ENCODE measurements around the gene CCDC12.

The CCDC12 gene

DNA sequence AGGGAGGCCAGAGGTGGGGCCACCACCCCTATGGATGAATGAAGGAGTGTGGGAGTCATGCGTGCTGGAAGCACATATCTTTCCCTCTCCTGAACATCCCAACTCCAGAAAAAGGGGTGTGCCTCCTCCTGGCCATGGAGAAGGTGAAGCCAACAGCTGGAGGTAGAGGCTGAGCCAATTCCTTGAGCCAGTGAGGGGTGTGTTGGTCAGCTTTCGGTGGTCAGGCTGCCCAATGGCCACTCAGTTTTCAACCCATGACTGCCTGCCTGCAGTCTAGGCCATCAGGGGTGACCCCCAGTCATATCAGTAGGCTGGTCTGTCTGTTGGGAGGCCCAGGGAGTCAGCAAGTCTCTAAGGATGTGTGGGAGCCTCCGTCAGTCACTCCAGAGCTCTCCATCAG lies 85.4 kb downstream of the CCDC12 start:
- DNase-seq: no peak

GRCh38 chr3:46890132-46890531 lies 86.4 kb downstream of the CCDC12 start:
- ATAC-seq: no peak

More for the DNA sequence above, 85.4 kb downstream of the CCDC12 start:
- no peak for ATAC-seq

DNA sequence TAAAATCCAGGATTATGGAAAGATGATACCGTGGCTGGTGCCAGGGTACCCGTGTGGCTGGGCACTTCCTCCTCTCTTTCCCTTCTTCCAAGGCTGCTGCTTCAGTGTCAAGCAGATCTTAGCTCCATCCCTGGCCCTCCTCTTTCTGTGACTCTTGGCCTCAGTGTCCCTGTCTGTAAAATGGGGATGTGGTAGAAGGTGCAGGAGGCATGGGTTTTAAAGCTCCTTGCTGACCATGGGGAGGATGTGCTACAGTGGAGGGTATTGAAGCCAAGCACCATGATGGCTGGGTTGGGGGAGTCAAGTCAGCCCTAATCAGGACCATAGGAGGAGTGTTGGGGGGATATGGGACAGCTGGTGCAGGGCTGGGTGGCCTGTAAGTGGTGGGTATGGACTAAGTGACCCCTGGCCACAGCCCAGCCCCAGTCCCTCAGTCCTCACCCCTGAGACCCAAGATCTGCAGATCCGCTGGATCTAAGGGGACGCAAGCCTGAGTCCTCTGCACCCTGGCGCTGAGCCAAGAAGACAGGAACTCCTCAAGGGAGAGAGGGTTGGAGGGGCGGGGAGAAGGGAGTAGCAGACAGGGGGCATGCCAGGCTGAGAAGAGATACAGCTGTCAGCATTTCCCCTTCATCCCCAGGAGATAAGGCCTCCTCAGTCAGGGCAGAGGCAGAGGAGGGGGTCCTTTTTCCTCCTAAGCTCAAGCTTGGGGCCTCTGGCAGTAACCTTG lies 87.0 kb downstream of the CCDC12 start:
- ATAC-seq: no peak
- no peak for DNase-seq

More at GRCh38 chr3:46890132-46890531, 86.4 kb downstream of the CCDC12 start:
- DNase-seq: no peak

GRCh38 chr3:46888705-46889104 lies 87.8 kb downstream of the CCDC12 start:
- DNase-seq (no peak), ATAC-seq (no peak)

DNA sequence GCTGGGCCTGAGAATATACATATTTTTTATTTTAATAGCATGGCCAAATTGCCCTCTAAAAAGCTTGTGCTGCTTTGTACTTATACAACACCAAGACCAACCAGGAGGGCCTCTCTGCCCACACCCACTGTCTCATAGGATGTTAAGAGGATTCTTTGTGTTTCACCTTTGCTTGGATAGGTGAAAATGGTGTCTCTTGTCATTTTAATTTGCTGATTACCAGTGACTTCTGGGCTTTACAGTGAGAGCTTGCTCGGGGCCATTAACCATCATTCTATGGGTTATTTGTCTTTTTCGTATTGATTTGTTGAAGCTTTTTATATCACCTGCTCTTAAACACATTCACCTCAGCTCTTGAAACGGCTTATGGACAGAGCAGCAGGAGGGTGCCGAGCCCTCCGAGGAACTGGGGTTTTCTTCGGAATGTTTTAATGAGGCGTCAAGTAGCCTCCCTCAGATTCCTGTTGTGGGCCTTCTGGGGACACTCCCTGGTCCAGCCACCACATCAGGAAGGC lies 88.5 kb downstream of the CCDC12 start:
- no peak for ATAC-seq
- no peak for DNase-seq

DNA sequence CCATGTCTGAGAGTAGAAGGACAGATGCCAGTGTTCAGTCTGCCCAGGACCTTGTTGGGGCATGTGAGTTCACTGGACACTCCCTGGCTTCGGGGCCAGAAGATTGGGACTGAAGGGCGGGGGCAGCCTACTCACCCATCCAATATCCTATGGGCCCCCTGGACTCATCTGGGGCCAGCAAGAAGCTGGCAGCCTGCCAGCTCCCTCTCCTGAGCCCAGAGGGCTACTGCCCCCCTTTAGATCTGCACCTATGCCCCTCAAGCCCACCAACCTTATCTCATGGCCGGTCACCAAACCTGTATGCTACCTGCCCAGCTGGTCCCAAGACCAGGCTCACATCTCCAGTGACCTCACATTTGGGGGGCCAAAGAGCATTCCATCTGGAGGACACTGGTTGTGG lies 90.9 kb downstream of the CCDC12 start:
- DNase-seq: no peak
- no peak for ATAC-seq

DNA sequence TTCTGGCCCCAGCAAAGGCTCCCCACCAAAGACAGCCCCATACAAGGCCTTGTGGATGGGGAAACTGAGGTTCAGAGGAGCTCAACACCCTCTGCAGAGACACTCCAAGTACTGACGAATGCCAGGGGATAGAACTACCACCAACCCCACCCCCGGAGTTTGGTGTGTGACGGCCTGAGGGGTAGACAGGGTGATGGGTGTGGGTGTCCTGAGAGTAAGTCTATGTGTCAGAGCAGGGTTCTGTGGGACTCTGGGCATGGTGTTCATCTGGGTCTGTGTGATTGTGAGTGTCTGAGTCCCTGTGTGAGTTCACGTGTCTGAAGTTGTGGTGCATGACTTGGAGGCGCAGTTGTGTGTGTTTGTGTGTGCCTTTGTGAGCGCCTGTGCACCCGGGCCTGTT lies 91.6 kb downstream of the CCDC12 start:
- DNase-seq: no peak
- no peak for ATAC-seq

- DNase-seq (no peak), ATAC-seq (no peak)
Measured at GRCh38 chr3:46884427-46884826, 92.1 kb downstream of the CCDC12 start.

DNA sequence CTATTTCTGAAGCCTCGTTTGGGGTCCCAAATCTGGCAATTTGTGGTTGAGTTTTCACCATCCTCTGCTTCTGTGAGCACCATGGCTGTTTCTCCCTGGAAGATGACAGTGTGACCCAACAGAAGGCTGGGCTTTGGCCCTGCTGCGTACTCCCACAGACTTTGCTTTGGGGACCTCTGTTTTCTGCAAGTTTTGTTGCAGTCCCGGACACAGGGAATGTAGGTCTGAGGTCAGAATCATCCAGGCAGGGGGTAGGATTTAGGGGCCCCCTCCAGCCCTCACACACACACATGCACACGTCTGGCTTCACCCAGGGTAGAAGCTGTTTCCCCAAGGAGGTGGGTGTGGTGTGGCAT lies 92.7 kb downstream of the CCDC12 start:
- ATAC-seq (no peak), DNase-seq (no peak)

DNA sequence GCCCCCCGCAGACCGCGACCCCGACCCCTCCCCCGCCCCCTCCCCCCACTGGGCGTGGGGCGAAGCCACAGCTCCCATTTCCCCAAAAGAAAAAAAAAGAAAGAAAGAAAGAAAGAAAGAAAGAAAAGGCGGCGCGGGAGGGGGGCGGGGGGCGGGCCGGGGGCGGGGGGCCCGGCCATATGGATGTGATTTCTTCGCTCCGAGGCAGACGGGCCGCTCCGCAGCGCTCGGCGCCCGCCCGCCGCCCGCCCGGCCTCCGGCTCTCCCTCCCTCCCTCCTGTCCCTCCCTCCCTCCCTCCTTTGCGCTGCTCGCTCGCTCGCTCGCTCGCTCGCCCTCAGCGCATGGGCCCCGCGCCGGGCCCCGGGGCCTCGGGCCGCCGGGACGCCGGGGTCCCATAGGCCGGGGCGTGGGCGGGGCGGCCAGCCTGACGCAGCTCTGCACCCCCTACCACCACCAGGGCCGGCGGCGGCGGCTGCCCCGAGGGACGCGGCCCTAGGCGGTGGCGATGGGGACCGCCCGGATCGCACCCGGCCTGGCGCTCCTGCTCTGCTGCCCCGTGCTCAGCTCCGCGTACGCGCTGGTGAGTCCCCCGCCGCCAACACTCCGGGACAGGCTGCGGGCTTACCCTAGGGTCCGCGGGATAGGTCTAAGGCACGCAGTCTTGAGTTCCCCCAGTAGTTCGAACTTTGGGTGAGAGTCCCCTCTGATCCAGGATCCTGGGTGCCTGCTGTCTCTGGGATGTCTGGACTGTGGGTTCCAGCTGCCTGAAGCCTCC lies 93.3 kb downstream of the CCDC12 start:
- DNase-seq (no peak), ATAC-seq (peak; percentile 22)

- ATAC-seq: peak; percentile 11
- no peak for DNase-seq
Measured at GRCh38 chr3:46882377-46883053, 94.0 kb downstream of the CCDC12 start.

- DNase-seq (no peak), ATAC-seq (no peak)
Measured at GRCh38 chr3:46881596-46882376, 94.8 kb downstream of the CCDC12 start.

GRCh38 chr3:46880884-46881595 lies 95.5 kb downstream of the CCDC12 start:
- ATAC-seq: no peak

GRCh38 chr3:46878781-46879436 lies 97.6 kb downstream of the CCDC12 start:
- ATAC-seq: no peak
- no peak for DNase-seq

More at GRCh38 chr3:46880884-46881595, 95.5 kb downstream of the CCDC12 start:
- DNase-seq: no peak

GRCh38 chr3:46877406-46878125 lies 99.0 kb downstream of the CCDC12 start, which contains the start of gene PTH1R:
PTH1R (plus strand) TSS chr3:46877721; CDS start chr3:46883560, 5,839 bp downstream.
- DNase-seq: no peak
- ATAC-seq: no peak

- no peak for DNase-seq
- ATAC-seq: no peak
Measured at GRCh38 chr3:46876313-46877300, 99.9 kb downstream of the CCDC12 start.

- ATAC-seq (no peak), DNase-seq (no peak)
Measured at GRCh38 chr3:46875560-46875959, 101.0 kb downstream of the CCDC12 start.

DNA sequence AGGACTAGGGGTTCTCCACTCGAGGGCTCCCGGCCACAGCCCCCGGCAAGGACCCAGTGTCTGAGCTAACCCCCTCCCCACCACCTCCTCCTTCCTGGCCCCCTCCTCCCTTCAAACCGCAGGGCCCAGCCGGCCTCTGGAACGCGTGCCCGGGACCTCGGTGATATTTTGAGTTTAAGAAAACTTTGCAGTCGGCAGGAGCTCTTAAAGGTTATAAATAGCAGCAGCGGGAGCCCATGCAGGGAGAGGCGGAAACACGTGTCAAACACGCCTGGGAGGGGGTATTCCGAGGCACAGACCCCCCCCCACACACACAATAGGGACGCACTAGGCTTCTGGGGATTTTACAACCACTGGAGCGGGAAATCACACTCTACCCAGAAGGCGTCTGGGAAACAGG lies 102.1 kb downstream of the CCDC12 start:
- ATAC-seq (no peak), DNase-seq (no peak)

DNA sequence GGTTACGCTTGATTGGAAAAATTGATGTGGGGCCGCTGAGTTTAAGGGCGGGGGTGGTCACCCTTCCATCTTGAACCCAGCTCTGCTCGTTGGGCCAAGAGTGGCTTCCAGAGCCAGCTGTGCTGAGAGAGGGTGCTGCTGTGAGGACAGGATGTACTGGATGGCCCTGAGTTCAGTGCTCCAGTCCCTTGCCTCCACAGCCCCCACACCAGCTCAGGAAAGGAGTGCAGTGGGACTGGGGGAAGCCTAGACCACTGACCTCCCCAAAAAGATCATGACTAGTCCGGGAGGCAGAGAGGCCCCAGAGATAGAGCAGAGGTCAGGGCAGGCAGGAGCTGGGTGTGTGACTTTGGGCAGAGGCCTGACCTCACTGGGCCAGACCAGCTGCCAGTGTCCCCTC lies 103.0 kb downstream of the CCDC12 start:
- ATAC-seq (no peak), DNase-seq (no peak)
